Kidney (tissue), 14 donors: ENCODE results near the gene DDX20. TPM values are rescaled to one million over a fixed set of nuclear protein-coding genes. Genes with fewer than 3 reads are reported as not detected.

Source experiments
- DNase-seq, 5 donors: peaks; one replicate each; pipeline ENCODE4 v3.0.0-alpha.2; 2013 to 2020
- FAIRE-seq: peaks from 2 replicates; lab custom pipeline; 2012; peaks lifted over from hg19 to GRCh38; lab: Jason Lieb, UNC
- H3K27ac ChIP-seq, 2 donors: one replicate each; pipeline ENCODE4 v1.7.0; 2013; ENCODE audit warnings: low read depth in 2 of 2, low read length in 2 of 2, inconsistent platforms in 1 of 2
- H3K27me3 ChIP-seq: one replicate; pipeline ENCODE4 v1.7.1; 2013; ENCODE audit warnings: low read length, inconsistent platforms; ENCODE audit not compliant: control insufficient read depth, insufficient read depth
- H3K36me3 ChIP-seq, 3 donors: one replicate each; pipeline versions ENCODE4 v1.7.0 to v1.7.1; 2013; ENCODE audit warnings: low read length in 3 of 3, control low read depth in 1 of 3, inconsistent platforms in 1 of 3; ENCODE audit not compliant: insufficient read depth in 3 of 3, control insufficient read depth in 2 of 3
- H3K4me1 ChIP-seq, 3 donors: one replicate each; pipeline versions ENCODE4 v1.7.0 to v1.7.1; 2013; ENCODE audit warnings: low read length in 3 of 3, inconsistent platforms in 1 of 3, low read depth in 1 of 3; ENCODE audit not compliant: control insufficient read depth in 2 of 3, insufficient read depth in 2 of 3
- H3K4me3 ChIP-seq, 3 donors: one replicate each; pipeline versions ENCODE4 v1.7.0 to v1.8.1; 2013; ENCODE audit warnings: low read length in 3 of 3, control low read depth in 1 of 3, inconsistent platforms in 1 of 3
- H3K9ac ChIP-seq, 3 donors: one replicate each; pipeline versions ENCODE4 v1.7.0 to v1.7.1; 2013; ENCODE audit warnings: low read length in 3 of 3, control low read depth in 1 of 3, inconsistent platforms in 1 of 3
- H3K9me3 ChIP-seq, 3 donors: one replicate each; pipeline versions ENCODE4 v1.7.0 to v1.7.1; 2013; ENCODE audit warnings: low read length in 3 of 3, control low read depth in 1 of 3, inconsistent platforms in 1 of 3; ENCODE audit not compliant: control insufficient read depth in 2 of 3, insufficient read depth in 1 of 3
- CTCF ChIP-seq: IDR thresholded peaks from 3 replicates; pipeline ENCODE4 v1.5.1; 2012; ENCODE audit warnings: mild to moderate bottlenecking, moderate library complexity, borderline replicate concordance; ENCODE audit not compliant: insufficient read depth; ENCODE audit errors: extremely low read depth
- intact Hi-C: fragments of 100-400 bp; cut with DNase I; formaldehyde crosslinking; loops from one replicate; pipeline ENCODE4 v1.11.1; 2022
- polyA plus RNA-seq: library from polyadenylated mRNA; stranded (reverse); fragments of 350-450 nt; fragmentation: Illumina TruSeq; extraction: RNeasy Lipid Tissue Mini Kit (QIAGEN cat#74804); gene quantifications from one replicate; pipeline ENCODE4 v1.2.3, GENCODE V29; 2014; ENCODE audit warnings: low read depth, low replicate concordance; ENCODE audit not compliant: insufficient read depth
- total RNA-seq: library from RNA; stranded (reverse); fragmentation: NEBNext Ultra II Directional; extraction: Animal tissue kit (Norgen Biotek cat#: 25700); gene quantifications from one replicate; pipeline ENCODE4 v1.2.1, GENCODE V29; 2021
- donor health status: control.
- donor health status: control.
- donor health status: control.
- donor health status: control.
- donor health status: control.
- donor health status: DM: yes; HTN: yes; CAD: no.
- donor health status: Normal renal cell carcinoma (clear cell type).

Gene DDX20
- total and polyA plus RNA-seq, 2 donors from 2014 or later = 5.5 to 9.6 TPM

DNA sequence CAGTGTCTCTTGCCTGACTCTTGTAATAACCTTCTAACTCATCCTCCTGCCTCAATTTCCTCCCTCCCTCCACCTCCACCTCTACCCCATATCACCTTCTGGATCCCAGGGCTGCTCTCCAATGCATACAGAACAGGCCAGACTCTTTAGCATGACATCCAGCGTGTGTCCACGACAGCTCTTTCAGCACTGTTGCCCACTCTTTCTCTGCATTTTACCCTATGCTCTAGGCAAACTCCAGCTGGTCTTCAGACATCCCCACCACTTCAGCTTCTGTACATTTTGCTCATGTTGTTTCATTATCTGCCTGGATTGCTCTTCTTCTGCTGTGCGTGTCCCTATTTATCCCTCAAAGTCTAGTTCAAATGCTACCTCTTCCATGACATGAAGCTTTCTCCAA is 21.3 kb upstream of the DDX20 start:
- no peaks in the 10 kb centered on the region for H3K9me3 ChIP-seq
- intact Hi-C loops = no loop called here
- H3K27me3 ChIP-seq = no peaks in the 10 kb centered on the region
- peaks cover 0 to 24% (median 15%) of the 10 kb centered on the region in 3 donors for H3K4me1 ChIP-seq
- H3K4me3 ChIP-seq = no peak overlapping the region
- no peak overlapping the region for H3K9ac ChIP-seq
- FAIRE-seq = no peak
- peak in 1 of 5 donors; percentile 12 for DNase-seq
- TF ChIP-seq CTCF = no peak
- H3K36me3 ChIP-seq = no peaks in the 10 kb centered on the region
- no peak overlapping the region for H3K27ac ChIP-seq

DNA sequence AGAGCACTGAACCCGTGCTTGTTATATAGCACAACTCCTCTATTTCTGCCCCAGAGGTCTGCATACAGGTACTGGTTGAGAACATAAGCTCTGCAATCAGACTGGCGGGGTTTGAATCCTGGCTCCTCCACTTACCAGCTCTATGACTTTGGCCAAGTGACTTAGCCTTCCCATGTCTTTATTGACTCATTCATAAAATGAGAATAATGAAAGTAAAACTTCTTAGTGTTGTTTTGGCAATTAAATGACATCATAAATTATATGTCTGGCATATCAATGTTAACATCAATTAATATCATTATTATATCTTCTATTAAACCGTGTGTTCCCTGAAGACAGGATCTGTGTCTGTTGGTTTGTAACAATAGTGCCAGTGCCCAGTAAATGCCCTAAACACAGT is 20.8 kb upstream of the DDX20 start:
- no peak overlapping the region for H3K4me3 ChIP-seq
- H3K9me3 ChIP-seq = no peaks in the 10 kb centered on the region
- DNase-seq (no peak), FAIRE-seq (no peak)
- H3K9ac ChIP-seq = no peak overlapping the region
- no peaks in the 10 kb centered on the region for H3K27me3 ChIP-seq
- H3K36me3 ChIP-seq = no peaks in the 10 kb centered on the region
- intact Hi-C loops = no loop called here
- TF ChIP-seq CTCF = no peak
- H3K4me1 ChIP-seq = peaks cover 0 to 26% (median 15%) of the 10 kb centered on the region in 3 donors
- no peak overlapping the region for H3K27ac ChIP-seq

DNA sequence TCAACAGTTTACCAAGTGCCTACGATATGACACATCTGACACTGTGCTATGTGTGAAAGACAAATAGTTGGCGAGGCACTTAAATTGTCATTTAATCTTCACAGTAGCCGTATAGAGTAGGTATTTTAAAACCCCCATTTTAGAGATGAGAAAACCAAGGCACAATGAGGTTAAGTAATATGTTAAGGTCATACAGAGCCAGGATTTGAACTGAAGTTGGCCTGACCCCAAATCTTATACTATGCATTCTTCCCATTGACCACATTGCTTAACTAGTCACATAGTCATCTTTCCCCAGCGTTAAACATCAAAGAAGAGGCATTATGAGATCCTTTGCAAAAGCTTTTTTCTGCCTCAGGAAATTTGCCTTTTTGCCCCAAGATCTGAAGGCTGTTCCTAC is 20.4 kb upstream of the DDX20 start:
- FAIRE-seq = no peak
- Histone ChIP-seq H3K27ac (no peak overlapping the region), H3K9ac (no peak overlapping the region), H3K9me3 (no peaks in the 10 kb centered on the region), H3K4me3 (no peak overlapping the region), H3K36me3 (no peaks in the 10 kb centered on the region), H3K27me3 (no peaks in the 10 kb centered on the region), H3K4me1 (peaks cover 0 to 25% (median 15%) of the 10 kb centered on the region in 3 donors)
- TF ChIP-seq CTCF = no peak
- intact Hi-C loops = no loop called here
- peak in 1 of 5 donors; percentile 2 for DNase-seq
